Suppressor macrophage treated with lipopolysaccharide for 4 hours (primary cell): ENCODE data around the gene LCN2.

Experiments
- DNase-seq: peaks from one replicate; pipeline ENCODE4 v3.0.0-alpha.2; 2020

LCN2 gene

GRCh38 chr9:128151309-128152132 is 2.3 kb downstream of the LCN2 start:
- no peak for DNase-seq

- no peak for DNase-seq
Measured at GRCh38 chr9:128152133-128153059, 3.1 kb downstream of the LCN2 start.

- no peak for DNase-seq
Measured at GRCh38 chr9:128153060-128153946, 4.0 kb downstream of the LCN2 start.

GRCh38 chr9:128153947-128154695 is 4.9 kb downstream of the LCN2 start:
- DNase-seq, result no peak

- no peak for DNase-seq
Measured at GRCh38 chr9:128155736-128156500, 6.7 kb downstream of the LCN2 start.

- DNase-seq, result peak; percentile 30
Measured at GRCh38 chr9:128159522-128159783, 10.2 kb downstream of the LCN2 start.

GRCh38 chr9:128159784-128160602 is 10.7 kb downstream of the LCN2 start, which contains the start of gene BBLN:
BBLN (plus strand) TSS chr9:128160265; CDS start chr9:128160408, 143 bp downstream.
- peak; percentile 95 for DNase-seq

- DNase-seq, result peak; percentile 41
Measured at GRCh38 chr9:128160603-128160987, 11.3 kb downstream of the LCN2 start.

- DNase-seq, result no peak
Measured at GRCh38 chr9:128161215-128161902, 12.1 kb downstream of the LCN2 start.

GRCh38 chr9:128162215-128163026 is 13.2 kb downstream of the LCN2 start:
- DNase-seq, result no peak

GRCh38 chr9:128163027-128163515 is 13.8 kb downstream of the LCN2 start:
- no peak for DNase-seq

GRCh38 chr9:128163523-128164306 is 14.5 kb downstream of the LCN2 start:
- no peak for DNase-seq

GRCh38 chr9:128164307-128164885 is 15.1 kb downstream of the LCN2 start:
- peak; percentile 25 for DNase-seq

GRCh38 chr9:128166169-128166568 is 16.9 kb downstream of the LCN2 start:
- DNase-seq, result no peak

- DNase-seq, result no peak
Measured at GRCh38 chr9:128167209-128167608, 18.0 kb downstream of the LCN2 start.

GRCh38 chr9:128168731-128169308 is 19.6 kb downstream of the LCN2 start:
- DNase-seq, result no peak

- DNase-seq, result no peak
Measured at GRCh38 chr9:128169492-128169891, 20.2 kb downstream of the LCN2 start.
